A549 treated with RU486 at 1 μM for 4 hours (cell line): ENCODE results near the gene NKX2-2. TPM values are rescaled to one million over a fixed set of nuclear protein-coding genes. Genes with fewer than 3 reads are reported as not detected.

Experiments
- total RNA-seq: library from RNA; stranded (reverse); fragments of 200-300 nt; extraction: Qiagen RNA extraction; gene quantifications from 5 replicates; pipeline ENCODE4 v1.2.3, GENCODE V29; 2022; ENCODE audit warnings: low read depth

NKX2-2 gene
- total RNA-seq: not detected in 5 replicates

GRCh38 chr20:21513881-21514540 is at the start of gene NKX2-2:
TSS of gene NKX2-2 (minus strand) at chr20:21514064. CDS start at chr20:21513669, 395 bp downstream.

Other genes with a start within 250 kb of the NKX2-2 start
- gene XRN2, start 210.7 kb downstream of the NKX2-2 start, total RNA-seq: 84.8 to 121 TPM (median 98.4 TPM) in 5 replicates
- gene NKX2-4, start 116.5 kb downstream of the NKX2-2 start, total RNA-seq: 0.06 TPM in 1 of 5 replicates, not detected in the others
- gene PAX1, start 191.6 kb upstream of the NKX2-2 start, total RNA-seq: 0.01 TPM in 1 of 5 replicates, not detected in the others